ENCODE measurements around the gene ABHD16A. TPM values are rescaled to one million over a fixed set of nuclear protein-coding genes. Genes with fewer than 3 reads are reported as not detected.
A peak's percentile ranks its signal among the peaks of the same experiment; 100 is the strongest.

The ABHD16A gene
- total and polyA plus RNA-seq, 10 of the 15 experiments (the other 5 are each of a cell fraction or from before 2014, with no cell fraction given): 7.5 to 43.0 (median 32.9) TPM

GRCh38 chr6:31737991-31738979 lies 35.2 kb upstream of the ABHD16A start:
- ChIA-PET CTCF (interaction anchor here (0.6 to 15.8 kb wide), 30 partner anchors 9 to 240 kb away, joined by 3 to 208 read pairs (median 3); partner anchors contain the start of genes ABHD16A, AIF1, ATP6V1G2 and DDAH2), POLR2A (interaction anchor here (0.7 to 9.7 kb wide), 28 partner anchors 9 to 438 kb away, joined by 3 to 158 read pairs (median 6); partner anchors contain the start of genes ABHD16A, BAG6, C6orf47 and DDAH2), RAD21 (ENCODE audit: unreplicated experiment) (interaction anchor here (0.6 to 6.0 kb wide), 24 partner anchors 8 to 242 kb away, joined by 3 to 53 read pairs (median 6); partner anchors contain the start of genes ABHD16A, AIF1, DDAH2 and DDX39B), SMC1A (ENCODE audit: uncharacterized antibody, unreplicated experiment) (interaction anchor here (0.6 to 6.3 kb wide), 33 partner anchors 10 to 398 kb away, joined by 3 to 45 read pairs (median 5); partner anchors contain the start of genes ABHD16A, DDAH2, GPANK1 and HSPA1A)
- no peaks in the 10 kb centered on the region for H3K9me3 ChIP-seq (replicated peaks; ENCODE audit: control insufficient read depth, insufficient read depth, low read length)
- no TSS peak for BruUV-seq (replicated peaks)
- H4K20me1 ChIP-seq (ENCODE audit: control insufficient read depth, insufficient read depth): 0 out of 2 replicates have a peak, but pooled peaks cover 4% of the 10 kb centered on the region
- peak overlapping the region; percentile 98 for H3K9ac ChIP-seq (ENCODE audit: control insufficient read depth, insufficient read depth, low read length)
- peaks cover 6 to 8% of the 10 kb centered on the region in 2 experiments; a peak in 3 of 4 replicates for H3K36me3 ChIP-seq (ENCODE audit: control insufficient read depth in 2 of 2, insufficient read depth in 2 of 2, low read length in 1 of 2)
- intact Hi-C loops (cut with micrococcal nuclease; ENCODE audit: unreplicated experiment): loop anchor here (2.0 to 5.0 kb wide), 4 partner anchors 35 to 195 kb away; partner anchors contain the start of genes ABHD16A, CSNK2B, DDX39B and HSPA1B
- DNase-seq (ENCODE audit: low read depth, low spot score) (peak; percentile 75), ATAC-seq (peak; percentile 30), FAIRE-seq (peak; percentile 49)
- WGBS (ENCODE audit: insufficient coverage, insufficient replicate concordance, low lambda C conversion rate, missing lambda C conversion rate): 0% methylated on average over 6 of the region's 6 CpGs
- H3K27me3 ChIP-seq (replicated peaks in 1 of 2; ENCODE audit: control insufficient read depth in 2 of 2, insufficient read depth in 2 of 2, low read length in 1 of 2): no peaks in the 10 kb centered on the region
- H3K79me2 ChIP-seq (ENCODE audit: control insufficient read depth, insufficient read depth, low read length): peaks cover 48% of the 10 kb centered on the region
- H3K4me1 ChIP-seq (ENCODE audit: control insufficient read depth, insufficient read depth, low read length): peaks cover 28% of the 10 kb centered on the region
- H3K27ac ChIP-seq (ENCODE audit: control insufficient read depth, insufficient read depth): peak overlapping the region; percentile 99
- in situ Hi-C loops (cut with MboI): no loop called here
- peak overlapping the region; percentile 50 for H2AFZ ChIP-seq (ENCODE audit: control insufficient read depth, low read depth, low read length)
- H3K4me3 ChIP-seq: peak overlapping the region; percentile 100
- peak overlapping the region; percentile 73 for H3K4me2 ChIP-seq (ENCODE audit: control insufficient read depth, insufficient read depth)
- TF ChIP-seq SPI1 (IDR thresholded peaks at IDR 0.05; ENCODE audit: borderline replicate concordance, insufficient read depth, low read depth, low read length) (peak; percentile 71), IKZF1 (conservative IDR thresholded peaks at IDR 0.05) (peak; percentile 98), SMARCA5 (IDR thresholded peaks at IDR 0.05) (peak; percentile 84), CEBPZ (IDR thresholded peaks at IDR 0.05; ENCODE audit: low read depth, low read length) (no peak), HDGF (IDR thresholded peaks at IDR 0.05) (peak; percentile 16; the same call in 1 of the 2 replicates), POLR2AphosphoS2 (IDR thresholded peaks at IDR 0.05; ENCODE audit: low read depth, low read length) (0 out of 2 replicates have a peak, but pooled peaks have one; percentile 58), USF1 (IDR thresholded peaks at IDR 0.05; ENCODE audit: borderline replicate concordance, extremely low read length, insufficient read depth, low read depth, low read length) (no peak), ZNF24 (IDR thresholded peaks at IDR 0.05) (peak; percentile 90), MEF2B (IDR thresholded peaks at IDR 0.05; ENCODE audit: partially characterized antibody, poor library complexity, severe bottlenecking) (peak; percentile 63), BHLHE40 (IDR thresholded peaks at IDR 0.05; ENCODE audit: borderline replicate concordance in 1 of 2, low read depth in 2 of 2, low read length in 1 of 2) (peak; percentile 20 to 54; a peak in 1 of 4 replicates), MEF2A (IDR thresholded peaks at IDR 0.05; ENCODE audit: insufficient read depth, low read depth, low read length) (0 out of 2 replicates have a peak, but pooled peaks have one; percentile 40), RAD51 (IDR thresholded peaks at IDR 0.05) (no peak; the same call in 1 of the 2 replicates), RELB (IDR thresholded peaks at IDR 0.05; ENCODE audit: low read depth) (peak; percentile 82), BCL11A (IDR thresholded peaks at IDR 0.05; ENCODE audit: low read depth, low read length) (peak; percentile 66; the same call in 1 of the 2 replicates), ZNF622 (IDR thresholded peaks at IDR 0.05) (no peak)
